Ovary (tissue), 3 donors: ENCODE data around the gene TGFBR2.

ENCODE experiments used
- CTCF ChIP-seq, 3 donors: fragments of 450-650 bp in 2 of 3; fragments of 200-600 bp in 1 of 3; IDR thresholded peaks; one replicate each; pipeline versions ENCODE4 v1.5.1 to v1.8.0; 2016 to 2022; ENCODE audit warnings: antibody characterized with exemption in 3 of 3, mild to moderate bottlenecking in 1 of 3
- POLR2A ChIP-seq: fragments of 450-650 bp; IDR thresholded peaks from one replicate; pipeline ENCODE4 v1.6.1; 2017; ENCODE audit warnings: antibody characterized with exemption, mild to moderate bottlenecking, moderate library complexity
- donor health status: DM: no; HTN: no; CAD: no.

- TF ChIP-seq CTCF (IDR thresholded peaks at IDR 0.05): no peak
- TF ChIP-seq POLR2A: no peak
These were observed 10.2 kb upstream of the TGFBR2 start for GRCh38 chr3:30596152-30596551.
